ENCODE measurements around the gene KLF13.

The KLF13 gene

GRCh38 chr15:31369727-31370126 lies 43.1 kb downstream of the KLF13 start:
- TF ChIP-seq ZFX (IDR thresholded peaks at IDR 0.05) (no peak), CTCF (conservative IDR thresholded peaks at IDR 0.05) (no peak)
- H3K27ac ChIP-seq = no peak overlapping the region

GRCh38 chr15:31371520-31372240 lies 45.0 kb downstream of the KLF13 start:
- no peak overlapping the region for H3K27ac ChIP-seq
- TF ChIP-seq ZFX (IDR thresholded peaks at IDR 0.05) (no peak), CTCF (conservative IDR thresholded peaks at IDR 0.05) (no peak)

GRCh38 chr15:31372635-31373091 lies 46.0 kb downstream of the KLF13 start:
- H3K27ac ChIP-seq = no peak overlapping the region
- TF ChIP-seq CTCF (conservative IDR thresholded peaks at IDR 0.05) = no peak

- H3K27ac ChIP-seq = no peak overlapping the region
- no peak for TF ChIP-seq ZFX (IDR thresholded peaks at IDR 0.05)
- TF ChIP-seq CTCF (conservative IDR thresholded peaks at IDR 0.05) = no peak
These were observed 46.6 kb downstream of the KLF13 start for GRCh38 chr15:31373096-31373865.

- H3K27ac ChIP-seq = no peak overlapping the region
- TF ChIP-seq CTCF (conservative IDR thresholded peaks at IDR 0.05) (no peak), ZFX (IDR thresholded peaks at IDR 0.05) (no peak)
These were observed 47.3 kb downstream of the KLF13 start for GRCh38 chr15:31373970-31374369.

- no peak overlapping the region for H3K27ac ChIP-seq
- no peak for TF ChIP-seq CTCF (conservative IDR thresholded peaks at IDR 0.05)
- TF ChIP-seq ZFX (IDR thresholded peaks at IDR 0.05) = no peak
These were observed 47.9 kb downstream of the KLF13 start for GRCh38 chr15:31374489-31374888.

GRCh38 chr15:31374986-31375385 lies 48.4 kb downstream of the KLF13 start:
- no peak overlapping the region for H3K27ac ChIP-seq
- TF ChIP-seq ZFX (IDR thresholded peaks at IDR 0.05) (no peak), CTCF (conservative IDR thresholded peaks at IDR 0.05) (no peak)
